Effector memory CD8-positive, alpha-beta T cell (primary cell): ENCODE measurements around the gene MTOR.

Source experiments
- ATAC-seq: fragments of 150-1000 bp; cut with Tn5 transposase; replicated peaks from 2 replicates; pipeline ENCODE4 v1.10.0; 2021; ENCODE audit warnings: mild to moderate bottlenecking, moderate library complexity
- DNase-seq, 3 experiments: peaks; one replicate each; pipeline ENCODE4 v3.0.0; 2021
- H3K27ac Mint-ChIP-seq, 2 donors: one replicate each; pipeline ENCODE4 v1.8.0; 2022; ENCODE audit warnings: mild to moderate bottlenecking in 2 of 2, mixed read lengths in 2 of 2, moderate library complexity in 2 of 2
- H3K27me3 Mint-ChIP-seq, 2 donors: one replicate each; pipeline ENCODE4 v1.8.0; 2022; ENCODE audit warnings: mixed read lengths in 2 of 2
- H3K36me3 Mint-ChIP-seq: one replicate; pipeline ENCODE4 v1.8.0; 2022; ENCODE audit warnings: mild to moderate bottlenecking, moderate library complexity, mixed read lengths; ENCODE audit not compliant: insufficient read depth
- H3K4me1 Mint-ChIP-seq, 2 donors: one replicate each; pipeline ENCODE4 v1.8.0; 2022; ENCODE audit warnings: low read depth in 2 of 2, mixed read lengths in 2 of 2
- H3K4me3 Mint-ChIP-seq, 2 donors: one replicate each; pipeline ENCODE4 v1.8.0; 2022; ENCODE audit warnings: mild to moderate bottlenecking in 2 of 2, mixed read lengths in 2 of 2, moderate library complexity in 2 of 2
- H3K9me3 Mint-ChIP-seq, 2 donors: one replicate each; pipeline ENCODE4 v1.8.0; 2022; ENCODE audit warnings: mixed read lengths in 2 of 2

The MTOR gene

DNA sequence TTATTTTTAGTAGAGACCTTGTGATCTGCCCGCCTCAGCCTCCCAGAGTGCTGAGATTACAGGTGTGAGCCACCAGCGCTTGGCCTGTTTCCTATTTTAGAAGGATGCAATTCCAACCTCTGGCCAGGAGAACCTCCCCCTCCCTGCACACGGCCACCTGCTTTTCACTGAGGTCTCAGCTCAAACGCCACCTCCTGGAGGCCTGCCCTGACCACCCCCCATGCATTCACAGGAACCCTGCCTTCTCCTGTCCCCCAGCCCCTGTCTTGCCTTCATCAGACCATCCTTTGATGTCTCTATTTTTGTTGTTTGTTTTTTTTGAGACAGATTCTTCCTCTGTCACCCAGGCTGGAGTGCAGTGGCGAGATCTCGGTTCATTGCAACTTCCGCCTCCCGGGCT is 204.9 kb downstream of the MTOR start:
- H3K4me1 Mint-ChIP-seq = peaks cover 26 to 30% of the 10 kb centered on the region in 2 donors
- ATAC-seq = no peak
- peaks cover 31% of the 10 kb centered on the region for H3K36me3 Mint-ChIP-seq
- no peak for DNase-seq
- H3K27ac Mint-ChIP-seq = peak overlapping the region; percentile 23 to 85
- no peaks in the 10 kb centered on the region for H3K27me3 Mint-ChIP-seq
- no peaks in the 10 kb centered on the region for H3K9me3 Mint-ChIP-seq
- no peak overlapping the region for H3K4me3 Mint-ChIP-seq
